AG04450 (cell line): ENCODE data around the gene MED27. TPM values are rescaled to one million over a fixed set of nuclear protein-coding genes. Genes with fewer than 3 reads are reported as not detected.
"Not testable (repeated sequence)": the region's sequence is repeated elsewhere in the genome, so short reads cannot be mapped to it uniquely, and the experiment has no call there.

ENCODE experiments used
- CTCF ChIA-PET: fragments of 300-600, 350-600 bp; formaldehyde crosslinking; extraction: SDS; loops from one replicate; lab custom pipeline; 2022; ENCODE audit warnings: antibody characterized with exemption, inconsistent platforms; lab: Charles Lee
- POLR2A ChIA-PET: fragments of 350-600 bp; formaldehyde crosslinking; extraction: SDS; loops from one replicate; lab custom pipeline; 2021; ENCODE audit warnings: antibody characterized with exemption, inconsistent platforms; lab: Yijun Ruan, JAX
- DNase-seq: peaks from one replicate; pipeline ENCODE4 v3.0.0-alpha.2; 2011; ENCODE audit warnings: low read depth, low spot score
- H3K27ac ChIP-seq: one replicate; pipeline ENCODE4 v1.5.1; 2012; ENCODE audit warnings: low read depth, low read length, control low read depth
- H3K27me3 ChIP-seq: one replicate; pipeline ENCODE4 v1.6.0; 2012; ENCODE audit warnings: low read length; ENCODE audit not compliant: control insufficient read depth, insufficient read depth
- H3K4me3 ChIP-seq: 2 replicates; pipeline ENCODE4 v1.5.1; 2011; ENCODE audit warnings: mild to moderate bottlenecking, low read depth, low read length, control low read depth
- H3K9me3 ChIP-seq: 2 replicates; pipeline ENCODE4 v1.5.1; 2012; ENCODE audit warnings: low read length; ENCODE audit not compliant: control insufficient read depth, insufficient read depth
- CTCF ChIP-seq: IDR thresholded peaks from 2 replicates; pipeline ENCODE4 v1.5.1; 2011; ENCODE audit warnings: low read depth, low read length, control low read depth, inconsistent platforms
- polyA plus RNA-seq: library from polyadenylated mRNA; depleted of rRNA; stranded (reverse); fragments of >200 nt; gene quantifications from 2 replicates; pipeline ENCODE4 v1.2.3, GENCODE V29; 2011

MED27 gene
- polyA plus RNA-seq, 1 experiment, result 36.6 TPM

GRCh38 chr9:131927091-131927490 lies 152.6 kb downstream of the MED27 start:
- ChIA-PET POLR2A (no interaction called here), CTCF (interaction anchor here (0.8 kb wide), 1 partner anchor 178 kb away, joined by 3 read pairs; no protein-coding TSS in a partner anchor)
- Histone ChIP-seq H3K4me3 (no peak overlapping the region), H3K9me3 (no peaks in the 10 kb centered on the region), H3K27me3 (no peaks in the 10 kb centered on the region), H3K27ac (no peak overlapping the region)
- TF ChIP-seq CTCF, result no peak
- DNase-seq, result no peak

- no peak for TF ChIP-seq CTCF
- Histone ChIP-seq H3K27ac (no peak overlapping the region), H3K27me3 (no peaks in the 10 kb centered on the region), H3K4me3 (no peak overlapping the region), H3K9me3 (no peaks in the 10 kb centered on the region)
- ChIA-PET POLR2A (no interaction called here), CTCF (interaction anchor here (0.8 kb wide), 1 partner anchor 178 kb away, joined by 3 read pairs; no protein-coding TSS in a partner anchor)
- DNase-seq, result no peak
Observed at GRCh38 chr9:131926360-131926922, 153.2 kb downstream of the MED27 start.

- Histone ChIP-seq H3K9me3 (no peaks in the 10 kb centered on the region), H3K4me3 (no peak overlapping the region), H3K27ac (no peak overlapping the region), H3K27me3 (no peaks in the 10 kb centered on the region)
- CTCF ChIA-PET, result no interaction called here
- no peak for TF ChIP-seq CTCF
- POLR2A ChIA-PET, result no interaction called here
- no peak for DNase-seq
Observed at GRCh38 chr9:131925677-131926177, 153.9 kb downstream of the MED27 start.

GRCh38 chr9:131923766-131924165 lies 155.9 kb downstream of the MED27 start:
- POLR2A ChIA-PET, result no interaction called here
- H3K4me3 ChIP-seq, result no peak overlapping the region
- no peaks in the 10 kb centered on the region for H3K9me3 ChIP-seq
- no peak for TF ChIP-seq CTCF
- no peak overlapping the region for H3K27ac ChIP-seq
- no peak for DNase-seq
- no peaks in the 10 kb centered on the region for H3K27me3 ChIP-seq
- CTCF ChIA-PET, result no interaction called here

GRCh38 chr9:131923132-131923671 lies 156.5 kb downstream of the MED27 start:
- TF ChIP-seq CTCF, result no peak
- Histone ChIP-seq H3K4me3 (no peak overlapping the region), H3K9me3 (no peaks in the 10 kb centered on the region), H3K27me3 (no peaks in the 10 kb centered on the region), H3K27ac (no peak overlapping the region)
- DNase-seq, result no peak
- ChIA-PET POLR2A (no interaction called here), CTCF (no interaction called here)

GRCh38 chr9:131921635-131922034 lies 158.0 kb downstream of the MED27 start:
- H3K27ac ChIP-seq, H3K27me3 ChIP-seq, DNase-seq, POLR2A ChIA-PET, H3K4me3 ChIP-seq, H3K9me3 ChIP-seq, CTCF ChIA-PET: not testable (repeated sequence)
